ENCODE data around the gene CADM2.

The CADM2 gene

DNA sequence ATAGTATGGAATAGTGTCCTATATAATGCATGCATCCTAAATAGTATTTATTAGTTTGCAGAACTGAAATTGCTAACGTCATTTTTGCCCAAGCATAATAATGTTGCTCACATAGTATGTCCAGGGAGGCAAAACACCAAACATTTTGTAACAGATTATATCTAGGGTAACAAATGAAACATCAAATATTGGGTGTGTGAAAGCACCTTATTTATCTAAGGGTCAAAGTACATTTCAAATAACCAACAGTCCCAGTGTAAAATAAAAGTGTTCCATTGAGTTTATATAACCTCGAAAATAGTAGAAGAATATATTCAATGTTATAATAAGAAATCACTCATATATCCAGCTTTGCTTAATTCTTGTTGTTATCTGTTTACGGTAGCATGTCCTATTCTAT is 363.1 kb downstream of the CADM2 start:
- no peak for DNase-seq (ENCODE audit: low spot score)

DNA sequence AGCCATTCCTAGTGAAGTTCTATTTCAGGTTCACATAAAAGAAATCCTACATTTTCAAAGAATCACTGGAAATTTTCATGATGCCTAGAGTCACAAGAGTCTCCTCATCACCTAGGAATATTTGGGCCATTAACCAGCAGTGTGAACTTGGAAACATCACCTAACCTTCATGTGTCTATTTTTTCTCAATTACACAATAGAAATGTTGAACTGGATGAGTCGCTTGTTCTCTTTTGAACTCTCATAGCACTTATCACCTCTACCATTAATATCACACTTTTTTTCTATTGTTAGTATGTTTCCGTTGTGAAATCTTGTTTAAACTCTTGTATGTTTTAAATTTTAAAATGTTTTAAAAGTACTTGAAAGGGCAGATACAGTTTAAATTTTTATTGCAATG is 371.3 kb downstream of the CADM2 start:
- no peak for DNase-seq (ENCODE audit: low spot score)

DNA sequence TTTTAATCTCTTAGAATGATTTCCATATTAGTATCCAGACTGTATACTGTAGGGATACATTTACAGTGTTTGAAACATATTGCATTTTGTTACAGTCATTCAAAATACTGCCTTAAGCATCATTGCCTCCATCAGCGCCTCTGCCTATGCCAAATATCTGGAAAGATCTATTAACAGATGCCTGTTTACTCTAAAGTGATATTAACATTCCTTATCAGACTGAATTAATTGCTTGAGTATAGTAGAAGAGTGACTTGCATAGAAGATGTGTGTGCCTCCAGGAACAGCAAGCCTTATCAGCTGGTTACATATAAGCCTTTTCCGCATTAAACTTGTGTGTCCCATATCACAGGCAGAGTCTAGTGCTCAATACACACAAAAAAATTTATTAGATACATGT is 379.1 kb downstream of the CADM2 start:
- no peak for DNase-seq (ENCODE audit: low spot score)

DNA sequence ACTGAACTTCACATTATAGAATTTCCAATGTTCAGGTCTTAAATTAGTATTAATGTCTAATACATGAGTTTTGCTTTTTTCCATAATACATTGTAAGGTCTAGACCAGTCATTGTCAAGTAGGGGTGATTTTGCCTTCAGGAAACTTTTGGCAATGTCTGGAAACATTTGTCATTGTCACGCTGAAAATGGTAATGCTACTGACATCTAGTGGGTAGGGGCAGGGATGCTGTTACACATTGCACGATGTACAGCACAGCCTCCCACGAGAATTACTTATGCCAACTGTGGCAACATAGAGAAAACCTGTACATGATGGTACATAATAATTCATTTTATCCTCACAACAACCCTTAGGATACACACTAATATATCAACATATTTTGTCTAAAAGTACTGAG is 384.1 kb downstream of the CADM2 start:
- DNase-seq (ENCODE audit: low spot score): no peak

DNA sequence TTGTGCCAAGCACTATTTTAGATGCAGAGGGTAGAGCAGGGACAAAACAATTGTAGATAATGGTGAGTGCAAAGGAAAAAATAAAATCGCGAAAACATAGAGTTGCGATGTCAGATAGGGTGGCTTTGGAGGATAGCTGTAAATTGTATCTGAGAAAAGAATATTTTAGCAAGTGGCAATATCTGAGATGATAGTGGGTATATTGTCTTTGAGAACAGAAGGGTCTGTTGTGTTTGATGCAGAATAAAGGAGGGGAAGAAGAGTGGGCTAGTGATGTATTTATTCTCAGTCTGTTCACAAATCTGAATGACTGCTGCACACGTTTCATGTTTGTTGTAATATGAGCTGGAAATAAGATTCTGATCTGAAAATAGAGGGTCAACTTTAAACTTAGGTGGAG is 396.8 kb downstream of the CADM2 start:
- no peak for DNase-seq (ENCODE audit: low spot score)

DNA sequence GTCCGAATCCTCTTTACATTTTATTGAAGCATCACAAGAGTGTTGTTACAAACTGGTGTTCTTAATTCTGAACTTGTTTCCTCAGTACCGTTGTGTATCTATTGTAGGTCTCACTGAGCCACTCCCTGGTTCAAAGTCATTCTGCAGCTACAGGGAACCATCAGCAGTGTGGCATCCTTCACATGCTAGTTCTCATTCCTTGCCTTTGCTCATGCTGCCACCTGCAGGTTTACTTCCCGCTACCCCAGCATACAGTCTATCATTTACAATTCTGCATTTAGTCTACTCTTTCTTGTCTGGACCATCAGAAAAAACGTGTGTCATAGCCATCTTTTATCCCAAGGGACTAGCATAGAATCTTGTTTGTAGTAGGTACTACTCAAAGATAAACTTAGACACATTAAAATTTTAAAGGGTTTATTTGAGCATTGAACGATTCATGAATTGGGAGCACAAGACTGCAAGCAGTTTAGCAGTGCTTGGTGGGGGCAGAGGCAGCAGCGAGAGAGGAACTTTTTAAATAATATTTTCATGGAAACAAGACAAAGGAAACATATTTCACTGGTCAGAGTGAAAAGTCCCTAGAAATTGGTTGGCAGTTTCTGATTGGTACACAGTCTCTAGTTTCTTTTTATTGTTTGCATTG is 402.1 kb downstream of the CADM2 start:
- DNase-seq (ENCODE audit: low spot score): no peak

DNA sequence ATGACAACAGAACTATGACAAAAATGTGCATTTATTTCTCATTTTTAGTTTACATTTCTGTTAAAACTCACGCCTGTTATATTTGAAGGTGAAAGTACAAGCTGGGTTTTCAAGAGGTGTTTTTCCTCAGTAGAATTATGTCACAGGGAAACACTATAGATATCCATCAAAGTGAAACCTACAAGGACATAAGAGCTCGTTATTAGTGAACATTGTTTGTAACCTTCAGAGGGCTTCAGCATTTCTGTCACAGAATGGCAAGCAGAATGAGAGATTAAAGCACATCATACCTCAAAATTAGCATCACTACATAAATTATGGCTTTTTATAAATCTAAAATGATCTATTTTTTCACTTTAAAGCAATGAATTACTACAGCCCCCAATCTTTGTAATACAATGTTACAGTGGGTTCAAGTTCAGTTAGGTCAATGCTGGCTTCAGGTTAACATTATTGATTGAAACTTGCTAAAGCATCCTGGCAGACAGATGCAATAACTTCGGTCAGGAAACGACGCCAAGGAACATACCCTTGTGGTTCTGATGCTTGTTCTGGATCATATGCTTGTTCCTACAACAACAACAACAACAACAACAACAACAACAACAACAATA is 405.6 kb downstream of the CADM2 start:
- DNase-seq (ENCODE audit: low spot score): no peak

DNA sequence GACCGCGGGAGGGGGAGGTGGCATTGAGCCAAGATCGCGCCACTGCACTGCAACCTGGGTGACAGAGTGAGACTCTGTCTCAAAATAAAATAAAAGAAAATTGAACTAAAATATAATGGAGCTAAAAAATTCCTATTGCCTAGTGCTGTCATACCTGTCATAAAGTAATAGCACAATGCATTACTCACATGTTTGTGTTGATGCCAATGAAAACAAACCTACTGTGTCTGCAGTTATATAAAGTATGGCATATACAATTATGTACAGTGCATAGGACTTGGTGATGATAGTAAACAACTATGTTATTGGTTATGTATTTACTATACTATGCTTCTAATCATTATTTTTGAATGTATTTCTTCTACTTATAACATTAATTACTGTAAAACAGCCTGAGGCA is 411.6 kb downstream of the CADM2 start:
- no peak for DNase-seq (ENCODE audit: low spot score)

DNA sequence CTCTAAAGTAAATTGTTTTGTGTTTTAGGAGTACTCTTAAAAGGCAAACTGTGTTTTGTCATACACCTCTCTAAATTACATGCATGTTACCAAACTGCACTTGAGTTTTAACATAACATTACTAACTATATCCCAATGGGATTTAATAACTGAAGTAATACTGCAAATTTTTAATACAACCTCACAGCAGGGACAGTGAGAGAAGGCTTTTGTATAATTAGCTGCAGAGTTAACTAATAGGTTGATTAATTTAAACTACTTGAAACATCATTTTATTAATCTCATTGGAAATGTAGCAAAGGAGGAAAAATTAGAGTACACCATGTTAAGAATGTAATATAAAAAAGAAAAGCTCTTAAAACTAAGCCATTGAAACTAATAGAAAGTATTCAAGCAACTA is 417.3 kb downstream of the CADM2 start:
- DNase-seq (ENCODE audit: low spot score): no peak

DNA sequence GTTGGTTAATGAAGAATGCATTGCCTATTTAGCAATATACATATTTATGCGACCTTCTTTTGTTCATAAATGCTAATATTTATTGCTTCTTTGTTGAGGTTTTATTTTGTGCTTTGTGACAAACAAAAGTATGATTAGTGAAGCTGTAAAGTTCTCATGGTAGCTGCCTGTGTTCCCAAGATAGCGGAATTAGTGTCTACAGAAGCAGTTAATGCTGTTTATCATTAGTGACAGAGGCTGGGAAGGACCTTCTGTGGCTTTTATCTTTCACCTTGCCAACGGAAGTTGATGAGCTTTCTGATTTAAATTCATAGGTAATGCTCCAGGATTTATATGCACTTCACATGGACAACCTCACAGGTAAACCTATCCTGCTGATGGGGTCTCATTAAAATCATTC is 418.3 kb downstream of the CADM2 start:
- no peak for DNase-seq (ENCODE audit: low spot score)

DNA sequence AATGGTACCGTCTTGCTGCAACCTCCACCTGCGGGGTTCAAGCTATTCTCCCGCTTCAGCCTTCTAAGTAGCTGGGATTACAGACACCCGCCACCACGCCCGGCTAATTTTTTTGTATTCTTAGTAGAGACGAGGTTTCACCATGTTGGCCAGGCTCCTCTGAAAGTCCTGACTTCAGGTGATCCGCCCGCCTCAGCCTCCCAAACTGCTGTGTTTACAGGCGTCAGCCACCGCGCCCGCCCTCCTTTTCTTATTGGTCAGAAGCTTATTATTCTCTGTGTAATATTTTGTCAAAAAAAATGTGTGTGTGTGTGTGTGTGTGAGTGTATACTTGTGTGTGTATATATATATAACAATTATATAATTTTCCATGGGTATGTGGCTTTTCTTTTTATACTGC is 425.6 kb downstream of the CADM2 start:
- no peak for DNase-seq (ENCODE audit: low spot score)

DNA sequence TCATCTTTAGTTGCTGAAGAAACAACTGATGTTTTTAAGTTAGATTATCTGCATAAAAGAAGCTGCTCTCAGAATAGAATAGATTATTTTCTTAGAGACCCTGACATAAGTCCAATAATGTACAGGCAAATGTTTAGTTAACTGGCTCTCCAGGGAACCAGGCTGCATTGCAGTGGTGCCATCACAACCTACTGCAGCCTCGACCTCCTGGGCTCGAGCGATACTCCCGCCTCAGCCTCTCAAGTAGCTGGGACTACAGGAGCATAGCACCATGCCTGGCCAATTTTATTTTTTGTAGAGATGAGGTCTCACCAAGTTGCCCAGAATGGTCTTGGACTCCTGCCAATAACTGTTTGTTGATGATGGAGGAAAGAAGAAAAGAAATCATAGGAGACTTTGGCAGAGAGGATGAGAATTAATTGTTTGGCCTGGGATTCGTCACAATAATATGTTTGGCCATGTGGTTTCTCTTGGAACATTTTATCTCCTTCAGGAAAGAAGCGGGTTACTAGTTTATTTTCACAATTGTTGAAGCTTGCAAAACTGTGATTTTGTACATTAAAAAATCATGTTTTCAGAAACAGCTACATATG is 429.2 kb downstream of the CADM2 start:
- no peak for DNase-seq (ENCODE audit: low spot score)

DNA sequence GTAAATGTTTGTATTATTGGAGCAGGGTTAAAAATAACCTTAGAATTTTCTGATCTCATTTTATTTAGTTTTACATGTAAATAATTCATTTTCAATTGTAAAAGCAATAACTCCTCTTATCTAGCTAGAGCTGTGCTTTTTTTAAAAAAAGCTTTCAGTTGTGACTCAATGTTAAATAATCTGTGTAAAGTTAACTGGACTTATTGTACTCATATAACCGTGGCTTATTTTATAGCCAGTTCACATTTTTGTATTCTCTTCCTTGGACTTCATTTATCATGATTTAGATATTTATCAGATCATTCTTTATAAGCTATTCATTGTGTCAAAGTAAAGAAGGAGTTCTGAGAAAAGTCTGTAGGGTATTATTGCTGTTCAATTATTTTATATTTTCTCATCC is 435.6 kb downstream of the CADM2 start:
- DNase-seq (ENCODE audit: low spot score): no peak

DNA sequence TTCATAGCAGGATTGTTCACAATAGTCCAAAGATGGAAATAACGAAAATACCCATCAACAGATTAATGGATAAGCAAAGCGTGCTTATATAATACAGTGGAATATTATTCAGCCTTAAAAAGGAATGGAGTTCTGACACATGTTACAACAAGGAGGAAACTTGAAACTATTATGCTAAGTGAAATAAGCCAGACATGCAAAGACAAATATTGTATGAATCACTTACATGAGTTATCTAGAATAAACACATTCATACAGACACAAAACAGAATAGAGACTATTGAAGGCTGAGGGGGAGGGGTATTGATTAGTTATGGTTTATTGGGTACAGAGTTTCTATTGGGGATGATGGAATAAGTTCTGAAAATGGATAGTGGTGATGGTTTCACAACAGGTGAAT is 438.6 kb downstream of the CADM2 start:
- DNase-seq (ENCODE audit: low spot score): no peak

DNA sequence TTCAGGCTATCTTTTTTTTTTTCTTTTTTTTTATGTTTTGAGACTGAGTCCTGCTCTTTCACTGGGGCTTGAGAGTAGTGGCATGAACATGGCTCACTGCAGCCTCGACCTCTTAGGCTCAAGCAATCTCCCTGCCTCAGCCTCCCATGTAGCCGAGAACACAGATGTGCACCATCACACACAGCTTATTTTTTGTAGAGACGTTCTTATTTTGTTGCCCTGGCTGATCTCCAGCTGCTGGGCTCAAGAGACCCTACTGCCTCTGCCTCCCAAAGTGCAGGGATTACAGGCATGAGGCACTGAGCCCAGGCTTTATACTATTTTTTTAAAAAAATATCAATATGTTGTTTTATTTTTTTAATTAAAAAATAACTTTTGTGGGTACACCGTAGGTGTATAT is 467.3 kb downstream of the CADM2 start:
- DNase-seq (ENCODE audit: low spot score): no peak

DNA sequence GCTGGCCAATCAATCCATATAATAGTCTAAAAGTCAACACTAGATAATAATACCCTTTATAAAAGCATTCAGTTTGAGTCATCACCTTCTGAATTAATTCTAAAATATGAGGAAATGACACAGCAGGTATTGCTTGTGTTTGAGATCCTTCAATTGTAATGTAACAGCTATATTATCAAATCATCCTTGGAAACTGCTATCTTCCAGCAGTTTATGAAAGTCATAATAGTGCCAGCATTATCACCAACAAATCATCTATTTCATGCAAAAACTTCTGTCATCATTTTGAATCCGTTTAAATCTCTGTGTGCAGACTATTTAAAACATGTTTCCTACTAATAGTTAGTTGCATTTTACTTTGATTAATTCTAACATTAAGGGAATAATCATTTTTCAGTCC is 468.7 kb downstream of the CADM2 start:
- no peak for DNase-seq (ENCODE audit: low spot score)

DNA sequence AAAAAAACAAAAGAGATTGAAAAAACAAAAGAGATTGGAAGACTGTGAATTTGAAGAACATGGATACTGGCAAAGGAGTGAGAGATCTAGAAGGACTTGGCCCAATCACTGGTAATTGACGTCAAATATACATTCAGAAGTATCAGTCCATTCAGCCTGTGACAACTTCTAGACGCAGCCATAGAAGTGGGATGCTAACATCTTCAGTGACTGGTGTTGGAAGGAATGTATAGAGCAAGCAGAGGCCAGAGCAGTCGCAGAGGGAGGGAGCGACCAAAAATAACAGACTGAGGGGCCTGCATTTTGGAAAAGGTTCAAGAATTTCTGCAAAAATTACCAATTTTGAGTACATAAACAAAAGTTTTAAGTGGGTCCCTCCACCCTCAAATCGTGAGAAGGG is 473.3 kb downstream of the CADM2 start:
- no peak for DNase-seq (ENCODE audit: low spot score)

DNA sequence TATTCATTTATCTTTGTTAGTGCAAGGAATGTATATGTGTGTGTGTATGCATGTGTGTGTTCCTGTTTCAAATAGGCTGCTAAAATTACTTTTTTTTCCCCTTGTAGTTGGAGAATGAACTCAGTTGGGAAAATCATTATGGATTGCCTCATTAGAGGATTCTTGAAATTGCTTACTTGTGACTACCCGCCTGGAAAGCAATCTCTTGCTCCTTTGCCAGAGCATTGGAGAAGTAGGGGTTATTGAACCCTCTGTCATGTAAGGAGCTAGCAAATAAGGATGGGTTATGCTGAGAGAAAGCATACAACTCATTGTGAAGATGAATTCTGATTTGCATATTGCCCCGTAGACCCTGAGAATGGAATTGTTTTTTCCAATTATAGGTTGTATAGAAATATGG is 474.5 kb downstream of the CADM2 start:
- no peak for DNase-seq (ENCODE audit: low spot score)

DNA sequence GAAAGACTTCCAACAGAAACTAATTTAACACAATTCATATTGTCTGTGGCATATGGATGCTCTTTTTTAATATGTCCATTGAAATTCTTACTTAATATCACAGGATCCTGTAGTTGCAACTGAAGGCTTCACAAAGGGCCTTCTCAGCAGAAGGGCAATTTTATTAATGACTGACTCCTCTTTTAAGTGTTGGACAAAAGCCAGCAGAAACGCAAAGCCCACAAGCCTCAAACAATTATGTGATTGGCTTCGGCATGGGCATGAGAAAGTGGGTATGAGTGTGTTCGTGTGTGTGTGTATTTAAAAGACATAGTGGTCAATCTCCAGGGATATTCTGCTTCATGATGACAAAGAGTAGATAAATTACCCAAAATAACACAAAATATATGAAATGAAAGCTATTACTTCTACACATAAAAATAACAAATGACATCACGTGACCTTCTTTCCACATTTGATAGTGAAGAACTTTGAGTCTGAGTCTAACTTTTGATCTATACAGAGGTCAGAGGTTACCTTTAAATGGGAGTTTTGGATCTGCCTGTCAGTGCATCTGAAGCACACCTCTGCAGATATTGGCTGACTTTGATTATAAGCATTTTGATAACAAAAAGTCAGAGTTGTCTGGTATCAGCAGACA is 496.9 kb downstream of the CADM2 start:
- no peak for DNase-seq (ENCODE audit: low spot score)

DNA sequence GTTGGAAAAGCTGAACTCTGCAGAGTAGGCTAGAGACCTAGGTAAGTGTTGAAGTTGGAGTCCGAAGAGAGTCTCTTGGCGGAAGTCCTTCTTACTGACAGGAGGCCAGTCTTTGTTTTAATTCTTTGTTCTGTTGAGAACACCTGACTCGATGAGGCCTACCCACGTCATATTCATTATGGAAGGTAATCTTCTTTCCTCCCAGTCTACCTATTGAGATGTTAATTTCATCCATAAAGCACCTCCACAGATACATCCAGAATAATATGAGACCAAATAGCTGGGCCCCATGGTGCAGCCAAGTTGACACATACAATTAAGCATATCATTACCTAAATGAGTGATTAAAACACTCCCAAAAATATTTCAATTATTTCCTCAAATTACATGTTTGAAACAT is 515.5 kb downstream of the CADM2 start:
- no peak for DNase-seq (ENCODE audit: low spot score)

DNA sequence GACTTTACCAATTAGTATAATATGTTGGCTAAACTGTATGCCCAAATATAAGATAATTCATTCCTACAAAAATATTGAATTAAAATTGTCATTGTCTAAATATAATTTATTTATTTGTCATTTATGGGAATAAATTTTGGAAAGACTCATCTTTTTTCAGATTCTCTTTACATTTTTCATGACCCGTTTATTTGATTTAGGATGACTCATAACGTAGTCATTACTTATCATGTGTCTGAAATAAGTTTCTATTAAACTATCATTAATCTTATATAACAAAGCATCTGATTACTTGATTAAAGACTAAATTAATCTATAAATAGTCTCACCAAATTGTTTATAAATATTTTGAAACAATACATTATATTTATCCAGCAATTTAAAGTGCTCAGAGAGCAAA is 516.6 kb downstream of the CADM2 start:
- no peak for DNase-seq (ENCODE audit: low spot score)

DNA sequence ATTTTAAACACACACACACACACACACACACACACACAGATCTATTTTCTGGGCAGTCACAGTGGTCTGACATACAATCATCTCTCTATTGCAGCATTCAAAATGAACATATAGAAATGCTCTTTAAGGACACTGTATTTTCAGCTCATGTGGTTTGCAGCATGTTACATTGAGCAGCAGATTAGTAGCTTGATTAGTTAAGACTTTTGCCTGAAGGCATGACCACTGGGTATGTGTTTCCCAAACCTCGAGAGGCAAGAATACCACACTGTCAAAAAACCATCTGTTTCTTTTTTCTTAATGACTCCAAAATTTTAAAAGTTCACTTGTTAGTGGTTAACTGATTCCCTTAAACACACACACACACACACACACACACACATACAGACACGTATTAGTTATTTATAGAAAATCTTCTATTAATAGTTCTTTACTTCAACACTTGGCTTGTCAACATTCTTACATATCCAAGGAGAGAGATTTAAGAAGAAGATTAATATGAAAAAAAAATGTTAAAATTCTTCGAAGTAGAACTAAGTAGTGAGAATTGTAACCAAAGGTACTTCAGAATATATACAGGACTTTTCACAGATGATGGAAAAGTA is 518.2 kb downstream of the CADM2 start:
- no peak for DNase-seq (ENCODE audit: low spot score)

Data from left forelimb (tissue), 1 donor.